Loucy (cell line): ENCODE data around the gene ENTR1.

Experiments used
- EZH2phosphoT487 ChIP-seq: fragments of 200-600 bp; IDR thresholded peaks from 2 replicates; pipeline ENCODE4 v1.6.1; 2018; ENCODE audit warnings: antibody characterized with exemption, mild to moderate bottlenecking, moderate library complexity, borderline replicate concordance
- TF ChIP-seq, protein P1 (sequence below): fragments of 200-600 bp; sonication (generic); conservative IDR thresholded peaks from 2 replicates; pipeline ENCODE4 v1.5.1; 2014; ENCODE audit warnings: mild to moderate bottlenecking, antibody characterized with exemption, low read length

DNA sequence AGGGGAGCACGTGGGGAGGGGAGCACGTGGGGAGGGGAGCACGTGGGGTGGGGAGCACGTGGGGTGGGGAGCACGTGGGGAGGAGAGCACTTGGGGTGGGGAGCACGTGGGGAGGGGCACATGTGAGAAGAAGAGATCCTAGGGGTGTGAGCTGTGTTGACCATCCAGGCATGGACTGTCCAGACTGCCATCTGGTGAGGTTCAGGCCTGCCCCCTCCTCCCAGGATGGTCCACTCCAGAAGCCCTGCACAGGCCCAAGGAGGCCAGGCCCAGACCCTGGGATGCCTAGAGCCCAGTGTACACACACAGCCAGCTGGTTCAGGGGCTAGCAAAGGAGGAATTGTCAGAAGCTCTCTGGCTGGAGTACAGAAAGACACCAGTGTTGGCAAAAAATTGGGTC, 12.8 kb downstream of the ENTR1 start:
- TF ChIP-seq, protein P1, sequence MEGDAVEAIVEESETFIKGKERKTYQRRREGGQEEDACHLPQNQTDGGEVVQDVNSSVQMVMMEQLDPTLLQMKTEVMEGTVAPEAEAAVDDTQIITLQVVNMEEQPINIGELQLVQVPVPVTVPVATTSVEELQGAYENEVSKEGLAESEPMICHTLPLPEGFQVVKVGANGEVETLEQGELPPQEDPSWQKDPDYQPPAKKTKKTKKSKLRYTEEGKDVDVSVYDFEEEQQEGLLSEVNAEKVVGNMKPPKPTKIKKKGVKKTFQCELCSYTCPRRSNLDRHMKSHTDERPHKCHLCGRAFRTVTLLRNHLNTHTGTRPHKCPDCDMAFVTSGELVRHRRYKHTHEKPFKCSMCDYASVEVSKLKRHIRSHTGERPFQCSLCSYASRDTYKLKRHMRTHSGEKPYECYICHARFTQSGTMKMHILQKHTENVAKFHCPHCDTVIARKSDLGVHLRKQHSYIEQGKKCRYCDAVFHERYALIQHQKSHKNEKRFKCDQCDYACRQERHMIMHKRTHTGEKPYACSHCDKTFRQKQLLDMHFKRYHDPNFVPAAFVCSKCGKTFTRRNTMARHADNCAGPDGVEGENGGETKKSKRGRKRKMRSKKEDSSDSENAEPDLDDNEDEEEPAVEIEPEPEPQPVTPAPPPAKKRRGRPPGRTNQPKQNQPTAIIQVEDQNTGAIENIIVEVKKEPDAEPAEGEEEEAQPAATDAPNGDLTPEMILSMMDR = no peak
- no peak for TF ChIP-seq EZH2phosphoT487
